Left lung (tissue), 10 donors: ENCODE measurements around the gene CCBE1. TPM values are rescaled to one million over a fixed set of nuclear protein-coding genes. Genes with fewer than 3 reads are reported as not detected.

Experiments used
- ATAC-seq: fragments of 200-7000 bp; cut with Tn5 transposase; one replicate; pipeline ENCODE4 v1.9.1; 2020; ENCODE audit warnings: moderate library complexity
- DNase-seq, 4 donors: peaks; one replicate each; pipeline ENCODE4 v3.0.0-alpha.2; 2013 to 2020
- H3K27ac ChIP-seq, 2 donors: fragments of 200-600 bp; sonication (generic) in 1 of 2; one replicate each; pipeline versions ENCODE4 v1.5.0 to v1.8.0; 2020 to 2021
- H3K27me3 ChIP-seq, 2 donors: fragments of 200-600 bp; sonication (generic) in 1 of 2; one replicate each; pipeline versions ENCODE4 v1.5.0 to v1.8.0; 2020 to 2021
- H3K36me3 ChIP-seq, 2 donors: fragments of 200-600 bp; sonication (generic) in 1 of 2; one replicate each; pipeline versions ENCODE4 v1.5.0 to v1.8.0; 2020 to 2021
- H3K4me1 ChIP-seq, 2 donors: fragments of 200-600 bp; one replicate each; pipeline ENCODE4 v1.8.0; 2021
- H3K4me3 ChIP-seq, 2 donors: fragments of 200-600 bp; sonication (generic) in 1 of 2; one replicate each; pipeline versions ENCODE4 v1.5.0 to v1.8.0; 2020 to 2021; ENCODE audit warnings: mild to moderate bottlenecking in 1 of 2
- H3K9me3 ChIP-seq, 2 donors: fragments of 200-600 bp; sonication (generic) in 1 of 2; one replicate each; pipeline versions ENCODE4 v1.5.0 to v1.8.0; 2020 to 2021
- intact Hi-C, 2 donors: fragments of 100-400 bp; cut with DNase I; formaldehyde crosslinking; loops; one replicate each; pipeline versions ENCODE4 v1.11.2 to v1.14.2; 2022
- polyA plus RNA-seq, 6 donors: library from polyadenylated mRNA; unstranded; fragments of 120-200 nt; gene quantifications; one replicate each; pipeline ENCODE4 v1.2.1, GENCODE V29; 2013; ENCODE audit not compliant: insufficient read length in 6 of 6
- total RNA-seq, 2 donors: library from RNA; stranded (reverse); fragmentation: NEBNext Ultra II Directional; extraction: Animal tissue kit (Norgen Biotek cat#: 25700); gene quantifications; one replicate each; pipeline ENCODE4 v1.2.1, GENCODE V29; 2021
- TF ChIP-seq, protein P1 (sequence below), 2 donors: fragments of 200-600 bp; sonication (generic) in 1 of 2; IDR thresholded peaks; one replicate each; pipeline versions ENCODE4 v1.5.0 to v1.8.0; 2021; ENCODE audit warnings: antibody characterized with exemption in 2 of 2
- donor health status: DM: no; HTN: yes; CAD: no.
- donor health status: DM: no; HTN: no; CAD: no.

The CCBE1 gene
- total and polyA plus RNA-seq, 8 donors, result 16.0 to 96.5 (median 84.1) TPM

DNA sequence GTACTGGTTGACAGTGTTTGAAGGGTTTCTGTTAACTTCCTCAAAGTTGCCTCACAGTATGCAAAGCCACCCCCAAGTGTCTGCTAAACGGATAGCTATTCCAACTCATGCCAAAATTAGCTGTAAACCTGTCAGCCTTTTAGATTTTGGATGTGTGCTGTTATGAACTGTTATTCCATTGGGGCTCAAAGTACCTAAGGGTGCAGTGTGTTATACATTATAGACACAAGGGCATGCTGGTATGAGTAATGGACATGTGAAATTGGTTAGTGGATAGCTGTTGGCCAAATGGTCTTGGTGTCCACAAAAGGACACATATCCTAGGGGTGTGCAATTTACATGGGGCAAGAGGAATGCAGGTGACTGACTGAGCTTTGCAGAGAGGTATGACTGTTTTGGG lies 33.7 kb upstream of the CCBE1 start:
- no peaks in the 10 kb centered on the region for H3K4me1 ChIP-seq

GRCh38 chr18:59729781-59730180 lies 32.6 kb upstream of the CCBE1 start:
- ATAC-seq (no peak), DNase-seq (no peak)

More for the DNA sequence above, 33.7 kb upstream of the CCBE1 start:
- Histone ChIP-seq H3K9me3 (no peaks in the 10 kb centered on the region), H3K27ac (no peak overlapping the region), H3K4me3 (no peak overlapping the region), H3K36me3 (no peaks in the 10 kb centered on the region), H3K27me3 (no peaks in the 10 kb centered on the region)
- ATAC-seq (no peak), DNase-seq (no peak)
- TF ChIP-seq, protein P1, sequence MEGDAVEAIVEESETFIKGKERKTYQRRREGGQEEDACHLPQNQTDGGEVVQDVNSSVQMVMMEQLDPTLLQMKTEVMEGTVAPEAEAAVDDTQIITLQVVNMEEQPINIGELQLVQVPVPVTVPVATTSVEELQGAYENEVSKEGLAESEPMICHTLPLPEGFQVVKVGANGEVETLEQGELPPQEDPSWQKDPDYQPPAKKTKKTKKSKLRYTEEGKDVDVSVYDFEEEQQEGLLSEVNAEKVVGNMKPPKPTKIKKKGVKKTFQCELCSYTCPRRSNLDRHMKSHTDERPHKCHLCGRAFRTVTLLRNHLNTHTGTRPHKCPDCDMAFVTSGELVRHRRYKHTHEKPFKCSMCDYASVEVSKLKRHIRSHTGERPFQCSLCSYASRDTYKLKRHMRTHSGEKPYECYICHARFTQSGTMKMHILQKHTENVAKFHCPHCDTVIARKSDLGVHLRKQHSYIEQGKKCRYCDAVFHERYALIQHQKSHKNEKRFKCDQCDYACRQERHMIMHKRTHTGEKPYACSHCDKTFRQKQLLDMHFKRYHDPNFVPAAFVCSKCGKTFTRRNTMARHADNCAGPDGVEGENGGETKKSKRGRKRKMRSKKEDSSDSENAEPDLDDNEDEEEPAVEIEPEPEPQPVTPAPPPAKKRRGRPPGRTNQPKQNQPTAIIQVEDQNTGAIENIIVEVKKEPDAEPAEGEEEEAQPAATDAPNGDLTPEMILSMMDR (IDR thresholded peaks at IDR 0.05), result no peak
- intact Hi-C loops, result no loop called here

DNA sequence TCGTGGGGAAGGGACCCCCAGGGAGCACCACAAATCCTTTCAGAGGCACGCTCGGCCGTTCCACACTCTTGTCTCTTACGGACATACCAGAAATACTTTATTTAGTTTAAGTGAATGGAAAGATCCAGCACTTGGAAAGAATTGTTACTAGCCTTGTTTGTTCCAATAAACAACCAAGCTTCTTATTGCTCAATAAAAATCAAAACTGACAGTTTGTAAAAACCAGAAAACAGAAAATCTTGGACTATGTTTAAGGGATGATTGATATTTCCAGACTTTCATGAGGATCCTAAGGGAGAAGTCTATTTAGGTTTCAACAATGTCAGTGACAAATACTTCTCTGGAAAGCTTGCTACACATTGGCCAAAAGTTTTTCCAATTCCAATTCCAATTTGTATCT lies 31.6 kb upstream of the CCBE1 start:
- no peak overlapping the region for H3K27ac ChIP-seq
- no peak for DNase-seq
- ATAC-seq, result no peak
- TF ChIP-seq, protein P1 (IDR thresholded peaks at IDR 0.05), result no peak
- H3K36me3 ChIP-seq, result no peaks in the 10 kb centered on the region
- H3K4me1 ChIP-seq, result no peaks in the 10 kb centered on the region
- H3K27me3 ChIP-seq, result no peaks in the 10 kb centered on the region
- no peak overlapping the region for H3K4me3 ChIP-seq
- intact Hi-C loops, result no loop called here
- H3K9me3 ChIP-seq, result no peaks in the 10 kb centered on the region

More at GRCh38 chr18:59729781-59730180, 32.6 kb upstream of the CCBE1 start:
- H3K27ac ChIP-seq, result no peak overlapping the region
- H3K4me1 ChIP-seq, result no peaks in the 10 kb centered on the region
- H3K4me3 ChIP-seq, result no peak overlapping the region
- H3K9me3 ChIP-seq, result no peaks in the 10 kb centered on the region
- intact Hi-C loops, result no loop called here
- H3K36me3 ChIP-seq, result no peaks in the 10 kb centered on the region
- TF ChIP-seq, protein P1 (IDR thresholded peaks at IDR 0.05), result no peak
- H3K27me3 ChIP-seq, result no peaks in the 10 kb centered on the region

GRCh38 chr18:59725142-59725541 lies 27.9 kb upstream of the CCBE1 start:
- intact Hi-C loops, result no loop called here
- DNase-seq, result no peak
- no peak for ATAC-seq
- no peak overlapping the region for H3K4me3 ChIP-seq
- H3K4me1 ChIP-seq, result no peaks in the 10 kb centered on the region
- no peaks in the 10 kb centered on the region for H3K9me3 ChIP-seq
- no peaks in the 10 kb centered on the region for H3K27me3 ChIP-seq
- H3K27ac ChIP-seq, result no peak overlapping the region
- TF ChIP-seq, protein P1 (IDR thresholded peaks at IDR 0.05), result no peak
- H3K36me3 ChIP-seq, result no peaks in the 10 kb centered on the region

DNA sequence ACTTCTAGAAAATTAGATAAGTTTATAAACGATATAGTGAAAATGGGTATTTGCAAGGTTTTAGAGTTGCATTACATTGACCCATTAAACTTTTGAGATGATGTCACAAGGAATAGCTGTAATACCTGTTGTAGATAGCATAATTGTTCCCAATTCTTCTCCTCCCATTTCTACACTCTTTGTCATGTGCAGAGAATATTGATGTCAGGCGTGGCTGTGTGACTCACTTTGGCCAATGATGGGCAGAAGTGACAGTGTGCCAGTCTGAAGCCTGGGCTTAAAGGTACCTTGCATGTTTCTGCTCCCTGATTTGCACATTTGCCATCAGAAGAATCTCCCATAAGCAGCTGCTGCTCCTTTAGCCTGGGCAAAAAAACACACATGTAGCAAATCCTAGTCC lies 26.9 kb upstream of the CCBE1 start:
- intact Hi-C loops, result no loop called here
- no peaks in the 10 kb centered on the region for H3K36me3 ChIP-seq
- H3K27me3 ChIP-seq, result no peaks in the 10 kb centered on the region
- H3K4me1 ChIP-seq, result no peaks in the 10 kb centered on the region
- no peak for DNase-seq
- ATAC-seq, result no peak
- TF ChIP-seq, protein P1 (IDR thresholded peaks at IDR 0.05), result no peak
- no peak overlapping the region for H3K27ac ChIP-seq
- no peak overlapping the region for H3K4me3 ChIP-seq
- H3K9me3 ChIP-seq, result no peaks in the 10 kb centered on the region
